GM19455 (cell line): Measurements from ENCODE around the gene DIAPH1.

Experiments used
- ATAC-seq: cut with Tn5 transposase; IDR thresholded peaks from one replicate; pipeline ENCODE4 v1.9.1; 2021; ENCODE audit not compliant: unreplicated experiment

Gene DIAPH1

GRCh38 chr5:141618804-141619554, at the start of gene DIAPH1:
TSS of gene DIAPH1 (minus strand) at chr5:141619000. CDS start at chr5:141618914, 86 bp downstream.
- peak; percentile 80 for ATAC-seq

- no peak for ATAC-seq
These were observed 47.5 kb upstream of the DIAPH1 start for GRCh38 chr5:141665995-141666940.

GRCh38 chr5:141664733-141665461, 46.1 kb upstream of the DIAPH1 start:
- peak; percentile 91 for ATAC-seq

- ATAC-seq, result no peak
These were observed 44.7 kb upstream of the DIAPH1 start for GRCh38 chr5:141663506-141663905.

- no peak for ATAC-seq
These were observed 43.2 kb upstream of the DIAPH1 start for GRCh38 chr5:141662028-141662427.

GRCh38 chr5:141657937-141658545, 39.2 kb upstream of the DIAPH1 start:
- no peak for ATAC-seq

- no peak for ATAC-seq
These were observed 38.6 kb upstream of the DIAPH1 start for GRCh38 chr5:141657404-141657803.

GRCh38 chr5:141656396-141656795, 37.6 kb upstream of the DIAPH1 start:
- ATAC-seq, result no peak

GRCh38 chr5:141655020-141655419, 36.2 kb upstream of the DIAPH1 start:
- ATAC-seq, result no peak

GRCh38 chr5:141654298-141654697, 35.5 kb upstream of the DIAPH1 start:
- ATAC-seq, result no peak

- ATAC-seq, result no peak
These were observed 32.9 kb upstream of the DIAPH1 start for GRCh38 chr5:141651728-141652105.

- ATAC-seq, result peak; percentile 95
These were observed 32.3 kb upstream of the DIAPH1 start, which contains the start of gene FCHSD1 for GRCh38 chr5:141650851-141651727. TSS of gene FCHSD1 (minus strand) at chr5:141651418. CDS start at chr5:141651368, 50 bp downstream.

GRCh38 chr5:141649972-141650371, 31.2 kb upstream of the DIAPH1 start:
- no peak for ATAC-seq

- no peak for ATAC-seq
These were observed 30.4 kb upstream of the DIAPH1 start for GRCh38 chr5:141649056-141649688.

- no peak for ATAC-seq
These were observed 29.1 kb upstream of the DIAPH1 start for GRCh38 chr5:141647851-141648250.

- ATAC-seq, result no peak
These were observed 28.4 kb upstream of the DIAPH1 start for GRCh38 chr5:141647242-141647641.

GRCh38 chr5:141646026-141646425, 27.2 kb upstream of the DIAPH1 start:
- no peak for ATAC-seq

GRCh38 chr5:141641634-141642267, 23.0 kb upstream of the DIAPH1 start:
- no peak for ATAC-seq

GRCh38 chr5:141640698-141641097, 21.9 kb upstream of the DIAPH1 start:
- ATAC-seq, result no peak
